A549 (cell line): ENCODE measurements around the gene HDAC6. TPM values are rescaled to one million over a fixed set of nuclear protein-coding genes. Genes with fewer than 3 reads are reported as not detected.
A peak's percentile ranks its signal among the peaks of the same experiment; 100 is the strongest.

Experiments used
- ATAC-seq, 2 experiments: fragments of 200-7000 bp in 1 of 2; fragments of >200 bp in 1 of 2; cut with Nextera tagmentation in 1 of 2; cut with Tn5 transposase in 1 of 2; 3 replicates each; pipeline versions ENCODE4 v1.8.0 to v1.9.1; 2018 to 2020; ENCODE audit warnings: mild to moderate bottlenecking in 1 of 2, moderate library complexity in 1 of 2
- CTCF ChIA-PET: fragments of 300-600 bp; sonication (Branson Sonifier 250); formaldehyde crosslinking; extraction: SDS; loops from one replicate; lab custom pipeline; 2021; ENCODE audit warnings: antibody characterized with exemption, inconsistent platforms; lab: Yijun Ruan, JAX
- POLR2A ChIA-PET: fragments of 350-600 bp; formaldehyde crosslinking; extraction: SDS; loops from one replicate; lab custom pipeline; 2021; ENCODE audit warnings: antibody characterized with exemption, inconsistent platforms; lab: Yijun Ruan, JAX
- DNase-seq, 2 experiments: peaks; one replicate each; pipeline versions ENCODE4 v3.0.0 to v3.0.0-alpha.2; 2011 to 2016; ENCODE audit warnings: low read depth in 1 of 2, low spot score in 1 of 2
- FAIRE-seq: peaks from 2 replicates; lab custom pipeline; 2011; peaks lifted over from hg19 to GRCh38; lab: Jason Lieb, UNC
- H3K27ac ChIP-seq, 2 experiments: fragments of >200 bp; sonication (Bioruptor Twin); formaldehyde crosslinking; 3 replicates each; pipeline ENCODE4 v1.5.1; 2016 to 2017
- H3K4me1 ChIP-seq: fragments of >200 bp; sonication (Bioruptor Twin); formaldehyde crosslinking; 3 replicates; pipeline ENCODE4 v1.6.1; 2016
- H3K4me2 ChIP-seq: fragments of >200 bp; sonication (Bioruptor Twin); formaldehyde crosslinking; 3 replicates; pipeline ENCODE4 v1.6.1; 2016
- H3K4me3 ChIP-seq: fragments of >200 bp; sonication (Bioruptor Twin); formaldehyde crosslinking; 3 replicates; pipeline ENCODE4 v1.5.1; 2016
- H3K9me3 ChIP-seq: fragments of >200 bp; sonication (Bioruptor Twin); formaldehyde crosslinking; 3 replicates; pipeline ENCODE4 v1.6.1; 2016
- BHLHE40 ChIP-seq: IDR thresholded peaks from 2 replicates; pipeline ENCODE4 v1.6.1; 2012; ENCODE audit warnings: low read depth, low read length, inconsistent platforms
- CBX8 ChIP-seq: fragments of 200-600 bp; sonication (generic); IDR thresholded peaks from 2 replicates; pipeline ENCODE4 v1.6.1; 2016
- CEBPB ChIP-seq, 2 experiments: fragments of >200 bp in 1 of 2; sonication (Bioruptor Twin) in 1 of 2; formaldehyde crosslinking in 1 of 2; IDR thresholded peaks; 2 replicates each; pipeline ENCODE4 v1.6.1; 2012 to 2016
- EHF ChIP-seq: fragments of 250-450 bp; sonication (Bioruptor Pico); IDR thresholded peaks from 2 replicates; pipeline ENCODE4 v1.5.0; 2020; ENCODE audit warnings: mild to moderate bottlenecking
- EHMT2 ChIP-seq: fragments of 200-600 bp; sonication (generic); IDR thresholded peaks from 2 replicates; pipeline ENCODE4 v1.6.1; 2016; ENCODE audit warnings: antibody characterized with exemption, low read depth, mild to moderate bottlenecking, moderate library complexity
- FOSL2 ChIP-seq, 2 experiments: fragments of 450-650 bp in 1 of 2; fragments of >200 bp in 1 of 2; sonication (Bioruptor Twin) in 1 of 2; formaldehyde crosslinking; IDR thresholded peaks; 2 replicates each; pipeline versions ENCODE4 v1.5.0 to v1.6.1; 2016 to 2020; ENCODE audit warnings: mild to moderate bottlenecking in 1 of 2, moderate library complexity in 1 of 2
- FOXS1 ChIP-seq: fragments of 250-450 bp; sonication (Bioruptor Pico); IDR thresholded peaks from 2 replicates; pipeline ENCODE4 v1.5.0; 2020; ENCODE audit warnings: mild to moderate bottlenecking, moderate library complexity
- HMGXB4 ChIP-seq: fragments of 250-450 bp; sonication (Bioruptor Pico); IDR thresholded peaks from 2 replicates; pipeline ENCODE4 v1.5.0; 2021; ENCODE audit warnings: mild to moderate bottlenecking, moderate library complexity, borderline replicate concordance
- HOXB13 ChIP-seq: fragments of 250-450 bp; sonication (Bioruptor Pico); IDR thresholded peaks from 2 replicates; pipeline ENCODE4 v1.5.0; 2020; ENCODE audit warnings: low read depth, mild to moderate bottlenecking, moderate library complexity
- HOXB5 ChIP-seq: fragments of 250-450 bp; sonication (Bioruptor Pico); IDR thresholded peaks from 2 replicates; pipeline ENCODE4 v1.5.0; 2020; ENCODE audit warnings: mild to moderate bottlenecking, moderate library complexity
- JUNB ChIP-seq: fragments of >200 bp; sonication (Bioruptor Twin); formaldehyde crosslinking; IDR thresholded peaks from 2 replicates; pipeline ENCODE4 v1.6.1; 2016
- MAFK ChIP-seq: fragments of 450-650 bp; IDR thresholded peaks from 2 replicates; pipeline ENCODE4 v1.6.1; 2014; ENCODE audit not compliant: partially characterized antibody
- MAX ChIP-seq: IDR thresholded peaks from 2 replicates; pipeline ENCODE4 v1.6.1; 2012
- MYC ChIP-seq: IDR thresholded peaks from 2 replicates; pipeline ENCODE4 v1.6.1; 2012; ENCODE audit warnings: mild to moderate bottlenecking, inconsistent platforms, low read length, improper control_type of control experiment, borderline replicate concordance
- NPAS2 ChIP-seq: fragments of 250-450 bp; sonication (Bioruptor Pico); IDR thresholded peaks from 2 replicates; pipeline ENCODE4 v1.8.0; 2022; ENCODE audit warnings: mild to moderate bottlenecking, moderate library complexity, borderline replicate concordance
- PHF8 ChIP-seq: fragments of 200-600 bp; sonication (generic); IDR thresholded peaks from 2 replicates; pipeline ENCODE4 v1.6.1; 2016; ENCODE audit warnings: low read depth, mild to moderate bottlenecking, antibody characterized with exemption, moderate library complexity, borderline replicate concordance
- POLR2A ChIP-seq: IDR thresholded peaks from 2 replicates; pipeline ENCODE4 v1.6.1; 2012; ENCODE audit warnings: mild to moderate bottlenecking, low read length
- TFCP2L1 ChIP-seq: fragments of 250-450 bp; sonication (Bioruptor Pico); IDR thresholded peaks from 2 replicates; pipeline ENCODE4 v1.5.0; 2021; ENCODE audit warnings: mild to moderate bottlenecking
- USF2 ChIP-seq: fragments of 450-650 bp; IDR thresholded peaks from 2 replicates; pipeline ENCODE4 v1.6.1; 2014; ENCODE audit warnings: antibody characterized with exemption
- ZC3H11A ChIP-seq: fragments of 450-650 bp; IDR thresholded peaks from 2 replicates; pipeline ENCODE4 v1.6.1; 2014; ENCODE audit warnings: antibody characterized with exemption, mild to moderate bottlenecking
- WGBS: methylation state at CpG from one replicate; pipeline ENCODE4 v1.1.6; 2017; ENCODE audit errors: missing lambda C conversion rate; 5-methylcytosine and 5-hydroxymethylcytosine counted together
- polyA plus RNA-seq, 4 experiments: library from polyadenylated mRNA; depleted of rRNA in 3 of 4; stranded (reverse); fragments of >200 nt; fragmentation: RNase III in 1 of 4; extraction: RNeasy Plus Mini Kit Qiagen cat#74134 plus additional on column Dnase treatment in 1 of 4; gene quantifications; 2 replicates in 3 of 4; 3 replicates in 1 of 4; pipeline ENCODE4 v1.2.3, GENCODE V29; 2011 to 2017
- TF ChIP-seq, protein P1 (sequence below): fragments of 200-600 bp; sonication (generic); IDR thresholded peaks from 2 replicates; pipeline ENCODE4 v1.6.1; 2016; ENCODE audit warnings: antibody characterized with exemption, mild to moderate bottlenecking, moderate library complexity

HDAC6 gene
- polyA plus RNA-seq, 2 of the 4 experiments (the other 2 are of a cell fraction) = 50.6 to 52.1 TPM

GRCh38 chrX:48816014-48816810, 14.3 kb downstream of the HDAC6 start:
- peak in 1 of 2 experiments; percentile 38; a peak in 2 of 6 replicates for ATAC-seq
- CTCF ChIA-PET = interaction anchor here (1.0 kb wide), 1 partner anchor 81 kb away, joined by 3 read pairs; no protein-coding TSS in a partner anchor
- no peak for FAIRE-seq

DNA sequence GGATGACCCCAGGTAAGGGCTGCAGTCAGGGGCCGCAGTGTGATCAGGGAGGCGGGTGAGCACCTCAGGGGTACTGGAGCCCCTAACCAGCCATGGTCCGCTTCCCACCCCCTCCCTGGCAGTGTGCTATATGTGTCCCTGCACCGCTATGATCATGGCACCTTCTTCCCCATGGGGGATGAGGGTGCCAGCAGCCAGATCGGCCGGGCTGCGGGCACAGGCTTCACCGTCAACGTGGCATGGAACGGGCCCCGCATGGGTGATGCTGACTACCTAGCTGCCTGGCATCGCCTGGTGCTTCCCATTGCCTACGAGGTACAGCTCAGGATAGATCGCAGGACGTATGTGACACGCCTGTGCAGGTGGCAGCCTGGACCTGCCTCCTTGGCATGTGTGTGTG, 16.2 kb downstream of the HDAC6 start:
- H3K4me3 ChIP-seq = no peak overlapping the region
- ATAC-seq (no peak), DNase-seq (no peak), FAIRE-seq (no peak)
- ChIA-PET CTCF (no interaction called here), POLR2A (no interaction called here)
- TF ChIP-seq FOSL2 (IDR thresholded peaks at IDR 0.05) (no peak), FOSL2 (CRISPR knock-in tag; IDR thresholded peaks at IDR 0.05) (no peak), ZC3H11A (no peak), TFCP2L1 (CRISPR knock-in tag) (no peak), FOXS1 (CRISPR knock-in tag) (no peak), PHF8 (no peak), CEBPB (IDR thresholded peaks at IDR 0.05) (no peak), MYC (no peak), JUNB (no peak), CBX8 (no peak), HOXB5 (no peak), NPAS2 (no peak)
- TF ChIP-seq, protein P1, sequence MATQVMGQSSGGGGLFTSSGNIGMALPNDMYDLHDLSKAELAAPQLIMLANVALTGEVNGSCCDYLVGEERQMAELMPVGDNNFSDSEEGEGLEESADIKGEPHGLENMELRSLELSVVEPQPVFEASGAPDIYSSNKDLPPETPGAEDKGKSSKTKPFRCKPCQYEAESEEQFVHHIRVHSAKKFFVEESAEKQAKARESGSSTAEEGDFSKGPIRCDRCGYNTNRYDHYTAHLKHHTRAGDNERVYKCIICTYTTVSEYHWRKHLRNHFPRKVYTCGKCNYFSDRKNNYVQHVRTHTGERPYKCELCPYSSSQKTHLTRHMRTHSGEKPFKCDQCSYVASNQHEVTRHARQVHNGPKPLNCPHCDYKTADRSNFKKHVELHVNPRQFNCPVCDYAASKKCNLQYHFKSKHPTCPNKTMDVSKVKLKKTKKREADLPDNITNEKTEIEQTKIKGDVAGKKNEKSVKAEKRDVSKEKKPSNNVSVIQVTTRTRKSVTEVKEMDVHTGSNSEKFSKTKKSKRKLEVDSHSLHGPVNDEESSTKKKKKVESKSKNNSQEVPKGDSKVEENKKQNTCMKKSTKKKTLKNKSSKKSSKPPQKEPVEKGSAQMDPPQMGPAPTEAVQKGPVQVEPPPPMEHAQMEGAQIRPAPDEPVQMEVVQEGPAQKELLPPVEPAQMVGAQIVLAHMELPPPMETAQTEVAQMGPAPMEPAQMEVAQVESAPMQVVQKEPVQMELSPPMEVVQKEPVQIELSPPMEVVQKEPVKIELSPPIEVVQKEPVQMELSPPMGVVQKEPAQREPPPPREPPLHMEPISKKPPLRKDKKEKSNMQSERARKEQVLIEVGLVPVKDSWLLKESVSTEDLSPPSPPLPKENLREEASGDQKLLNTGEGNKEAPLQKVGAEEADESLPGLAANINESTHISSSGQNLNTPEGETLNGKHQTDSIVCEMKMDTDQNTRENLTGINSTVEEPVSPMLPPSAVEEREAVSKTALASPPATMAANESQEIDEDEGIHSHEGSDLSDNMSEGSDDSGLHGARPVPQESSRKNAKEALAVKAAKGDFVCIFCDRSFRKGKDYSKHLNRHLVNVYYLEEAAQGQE = no peak
- H3K9me3 ChIP-seq = no peaks in the 10 kb centered on the region
- H3K4me2 ChIP-seq = no peak overlapping the region
- 100% methylated on average over 3 of the region's 16 CpGs for WGBS
- no peaks in the 10 kb centered on the region for H3K4me1 ChIP-seq
- no peak overlapping the region for H3K27ac ChIP-seq

More at GRCh38 chrX:48816014-48816810, 14.3 kb downstream of the HDAC6 start:
- POLR2A ChIA-PET = no interaction called here
- Histone ChIP-seq H3K27ac (no peak overlapping the region), H3K4me2 (no peak overlapping the region), H3K9me3 (no peaks in the 10 kb centered on the region), H3K4me3 (no peak overlapping the region)
- WGBS = 91% methylated on average over 9 of the region's 18 CpGs
- TF ChIP-seq MAFK = no peak
- TF ChIP-seq NPAS2 = no peak
- TF ChIP-seq MYC = no peak
- TF ChIP-seq EHF (CRISPR knock-in tag) = no peak
- TF ChIP-seq MAX = no peak
- TF ChIP-seq POLR2A = no peak
- no peak for TF ChIP-seq HOXB13 (CRISPR knock-in tag)
- no peak for TF ChIP-seq EHMT2
- TF ChIP-seq USF2 = no peak
- no peak for TF ChIP-seq BHLHE40
- TF ChIP-seq HMGXB4 (CRISPR knock-in tag) = no peak
- TF ChIP-seq, all 56 proteins: peak for 0
- H3K4me1 ChIP-seq = no peaks in the 10 kb centered on the region
- DNase-seq = no peak
